Activated T-cell treated with anti-CD3 and anti-CD28 coated beads for 24 hours (primary cell): ENCODE results near the gene SLC25A51.
"Not testable (repeated sequence)": the region's sequence is repeated elsewhere in the genome, so short reads cannot be mapped to it uniquely, and the experiment has no call there.

Experiments
- DNase-seq: peaks from one replicate; pipeline ENCODE4 v3.0.0-alpha.2; 2020; ENCODE audit warnings: low read depth

The SLC25A51 gene

GRCh38 chr9:37904445-37905130 is 661 bp upstream of the SLC25A51 start:
- no peak for DNase-seq

- DNase-seq: no peak
Observed at GRCh38 chr9:37902796-37903646, 906 bp downstream of the SLC25A51 start.

- DNase-seq: no peak
Observed at GRCh38 chr9:37902131-37902530, 1.8 kb downstream of the SLC25A51 start.

- DNase-seq: no peak
Observed at GRCh38 chr9:37899041-37899440, 4.9 kb downstream of the SLC25A51 start.

GRCh38 chr9:37897665-37898064 is 6.3 kb downstream of the SLC25A51 start:
- no peak for DNase-seq

GRCh38 chr9:37892063-37892462 is 11.9 kb downstream of the SLC25A51 start:
- no peak for DNase-seq

- DNase-seq: not testable (repeated sequence)
Observed at GRCh38 chr9:37891042-37891441, 12.9 kb downstream of the SLC25A51 start.

- no peak for DNase-seq
Observed at GRCh38 chr9:37889536-37889935, 14.4 kb downstream of the SLC25A51 start.

GRCh38 chr9:37887977-37888583 is 15.8 kb downstream of the SLC25A51 start:
- DNase-seq: not testable (repeated sequence)

- DNase-seq: no peak
Observed at GRCh38 chr9:37880916-37881479, 22.9 kb downstream of the SLC25A51 start.

- no peak for DNase-seq
Observed at GRCh38 chr9:37876376-37876775, 27.6 kb downstream of the SLC25A51 start.

GRCh38 chr9:37873955-37874354 is 30.0 kb downstream of the SLC25A51 start:
- no peak for DNase-seq

- no peak for DNase-seq
Observed at GRCh38 chr9:37870799-37871176, 33.1 kb downstream of the SLC25A51 start.

GRCh38 chr9:37870081-37870798 is 33.7 kb downstream of the SLC25A51 start:
- DNase-seq: no peak

GRCh38 chr9:37862530-37862929 is 41.4 kb downstream of the SLC25A51 start:
- no peak for DNase-seq

GRCh38 chr9:37859043-37859442 is 44.9 kb downstream of the SLC25A51 start:
- DNase-seq: no peak

- DNase-seq: no peak
Observed at GRCh38 chr9:37856551-37856950, 47.4 kb downstream of the SLC25A51 start.

GRCh38 chr9:37852222-37852621 is 51.7 kb downstream of the SLC25A51 start:
- no peak for DNase-seq

- no peak for DNase-seq
Observed at GRCh38 chr9:37840560-37841194, 63.2 kb downstream of the SLC25A51 start.

- no peak for DNase-seq
Observed at GRCh38 chr9:37839496-37840461, 64.1 kb downstream of the SLC25A51 start.
